ENCODE results near the gene LTA4H.

LTA4H gene

GRCh38 chr12:96056646-96057455, 21.5 kb upstream of the LTA4H start:
- DNase-seq, result no peak

GRCh38 chr12:96054244-96054610, 18.8 kb upstream of the LTA4H start:
- DNase-seq, result no peak

- DNase-seq, result no peak
Observed at GRCh38 chr12:96053476-96054243, 18.3 kb upstream of the LTA4H start.

GRCh38 chr12:96051756-96052485, 16.5 kb upstream of the LTA4H start:
- DNase-seq, result no peak

- DNase-seq, result no peak
Observed at GRCh38 chr12:96050139-96050538, 14.8 kb upstream of the LTA4H start.

GRCh38 chr12:96049101-96049500, 13.7 kb upstream of the LTA4H start:
- DNase-seq, result no peak

- DNase-seq, result no peak
Observed at GRCh38 chr12:96048393-96048969, 13.1 kb upstream of the LTA4H start.

GRCh38 chr12:96047229-96048211, 12.1 kb upstream of the LTA4H start:
- DNase-seq, result no peak

GRCh38 chr12:96046543-96047228, 11.3 kb upstream of the LTA4H start:
- no peak for DNase-seq

GRCh38 chr12:96045566-96045965, 10.2 kb upstream of the LTA4H start:
- no peak for DNase-seq

- no peak for DNase-seq
Observed at GRCh38 chr12:96044943-96045290, 9.5 kb upstream of the LTA4H start.

- no peak for DNase-seq
Observed at GRCh38 chr12:96044017-96044942, 8.9 kb upstream of the LTA4H start.

- DNase-seq, result no peak
Observed at GRCh38 chr12:96041181-96041580, 5.8 kb upstream of the LTA4H start.

GRCh38 chr12:96040305-96041133, 5.1 kb upstream of the LTA4H start:
- no peak for DNase-seq

GRCh38 chr12:96039516-96039915, 4.1 kb upstream of the LTA4H start:
- DNase-seq, result no peak

- DNase-seq, result no peak
Observed at GRCh38 chr12:96036765-96037455, 1.5 kb upstream of the LTA4H start.

- no peak for DNase-seq
Observed at GRCh38 chr12:96034621-96035282, 635 bp downstream of the LTA4H start.

Measured in activated gamma-delta T cell (primary cell).